HepG2 (cell line): Measurements from ENCODE around the gene MFSD11. TPM values are rescaled to one million over a fixed set of nuclear protein-coding genes. Genes with fewer than 3 reads are reported as not detected.

Source experiments
- BRF2 ChIP-seq: sonication (generic); formaldehyde crosslinking; IDR thresholded peaks from 2 replicates; pipeline ENCODE4 v1.8.1; 2022; ENCODE audit warnings: mild to moderate bottlenecking, missing genetic modification reagents
- ELF4 ChIP-seq: sonication (generic); formaldehyde crosslinking; IDR thresholded peaks from 2 replicates; pipeline ENCODE4 v1.5.0; 2020; ENCODE audit warnings: missing genetic modification reagents, mild to moderate bottlenecking, moderate library complexity, borderline replicate concordance
- MAFG ChIP-seq: sonication (generic); formaldehyde crosslinking; IDR thresholded peaks from 2 replicates; pipeline ENCODE4 v1.5.1; 2020; ENCODE audit warnings: mild to moderate bottlenecking, missing genetic modification reagents
- NCOA1 ChIP-seq: sonication (generic); formaldehyde crosslinking; IDR thresholded peaks from 2 replicates; pipeline ENCODE4 v1.9.0; 2021; ENCODE audit warnings: missing genetic modification reagents
- NFIB ChIP-seq: sonication (generic); formaldehyde crosslinking; IDR thresholded peaks from 2 replicates; pipeline ENCODE4 v1.9.0; 2021; ENCODE audit warnings: missing genetic modification reagents, mild to moderate bottlenecking, borderline replicate concordance
- PBX2 ChIP-seq: IDR thresholded peaks from 2 replicates; pipeline ENCODE4 v1.6.1; 2016; ENCODE audit warnings: control low read depth
- SMARCC2 ChIP-seq: fragments of 450-650 bp; IDR thresholded peaks from 2 replicates; pipeline ENCODE4 v1.6.1; 2017; ENCODE audit warnings: antibody characterized with exemption, mild to moderate bottlenecking
- YY1 ChIP-seq: IDR thresholded peaks from 2 replicates; pipeline ENCODE4 v1.6.1; 2011; ENCODE audit warnings: low read length, low read depth, moderate library complexity, mild to moderate bottlenecking; ENCODE audit not compliant: insufficient read depth, insufficient replicate concordance
- ZBTB44 ChIP-seq: sonication (generic); formaldehyde crosslinking; IDR thresholded peaks from 2 replicates; pipeline ENCODE4 v1.4.0; 2020; ENCODE audit warnings: missing genetic modification reagents
- ZNF484 ChIP-seq: sonication (generic); formaldehyde crosslinking; IDR thresholded peaks from 2 replicates; pipeline ENCODE4 v1.5.1; 2020; ENCODE audit warnings: mild to moderate bottlenecking, low read depth, missing genetic modification reagents, borderline replicate concordance
- ZNF800 ChIP-seq: sonication (generic); formaldehyde crosslinking; IDR thresholded peaks from 2 replicates; pipeline ENCODE4 v1.4.0; 2020; ENCODE audit warnings: missing genetic modification reagents
- ZSCAN5A ChIP-seq: sonication (generic); formaldehyde crosslinking; IDR thresholded peaks from 2 replicates; pipeline ENCODE4 v1.8.0; 2022; ENCODE audit warnings: mild to moderate bottlenecking, missing genetic modification reagents, borderline replicate concordance
- polyA plus RNA-seq, 8 experiments: library from polyadenylated mRNA; depleted of rRNA in 3 of 8; stranded (reverse) in 7 of 8; unstranded in 1 of 8; fragments of >200 nt; fragmentation: Illumina TruSeq in 4 of 8; extraction: Trizol in 4 of 8; gene quantifications; 2 replicates each; pipeline versions ENCODE4 v1.2.1 to v1.2.3, GENCODE V29; 2011 to 2016; ENCODE audit warnings: low read depth in 4 of 8, missing spikeins in 1 of 8, mixed read lengths in 1 of 8; ENCODE audit not compliant: insufficient read depth in 1 of 8
- total RNA-seq, 5 experiments: library from RNA; depleted of rRNA; stranded (reverse); fragments of >200 nt; fragmentation: Illumina TruSeq; extraction: Trizol; gene quantifications; 2 replicates each; pipeline ENCODE4 v1.2.3, GENCODE V29; 2016; ENCODE audit warnings: low read depth in 1 of 5
- TF ChIP-seq, protein P1 (sequence below): IDR thresholded peaks from 2 replicates; pipeline ENCODE4 v1.6.1; 2016; ENCODE audit warnings: mild to moderate bottlenecking, missing biosample characterization, missing genetic modification reagents
- TF ChIP-seq, protein P2 (sequence below): IDR thresholded peaks from 2 replicates; pipeline ENCODE4 v1.6.1; 2016; ENCODE audit warnings: missing compliant biosample characterization, missing genetic modification reagents, borderline replicate concordance
- TF ChIP-seq, protein P3 (sequence below): sonication (generic); formaldehyde crosslinking; IDR thresholded peaks from 2 replicates; pipeline ENCODE4 v1.4.0; 2020; ENCODE audit warnings: missing genetic modification reagents

The MFSD11 gene
- total and polyA plus RNA-seq, 2 of the 13 experiments (the other 11 are each of a cell fraction or from before 2014, with no cell fraction given): 26.1 to 36.3 TPM

- TF ChIP-seq ZSCAN5A: no peak
- TF ChIP-seq, protein P1, sequence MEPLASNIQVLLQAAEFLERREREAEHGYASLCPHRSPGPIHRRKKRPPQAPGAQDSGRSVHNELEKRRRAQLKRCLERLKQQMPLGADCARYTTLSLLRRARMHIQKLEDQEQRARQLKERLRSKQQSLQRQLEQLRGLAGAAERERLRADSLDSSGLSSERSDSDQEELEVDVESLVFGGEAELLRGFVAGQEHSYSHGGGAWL (CRISPR knock-in tag): 0 out of 2 replicates have a peak, but pooled peaks have one; percentile 16
- TF ChIP-seq, protein P2, sequence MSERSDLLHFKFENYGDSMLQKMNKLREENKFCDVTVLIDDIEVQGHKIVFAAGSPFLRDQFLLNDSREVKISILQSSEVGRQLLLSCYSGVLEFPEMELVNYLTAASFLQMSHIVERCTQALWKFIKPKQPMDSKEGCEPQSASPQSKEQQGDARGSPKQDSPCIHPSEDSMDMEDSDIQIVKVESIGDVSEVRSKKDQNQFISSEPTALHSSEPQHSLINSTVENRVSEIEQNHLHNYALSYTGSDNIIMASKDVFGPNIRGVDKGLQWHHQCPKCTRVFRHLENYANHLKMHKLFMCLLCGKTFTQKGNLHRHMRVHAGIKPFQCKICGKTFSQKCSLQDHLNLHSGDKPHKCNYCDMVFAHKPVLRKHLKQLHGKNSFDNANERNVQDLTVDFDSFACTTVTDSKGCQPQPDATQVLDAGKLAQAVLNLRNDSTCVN (CRISPR knock-in tag): no peak; the same call in 1 of the 2 replicates
- TF ChIP-seq PBX2 (CRISPR knock-in tag): no peak
- no peak for TF ChIP-seq ZBTB44 (CRISPR knock-in tag)
- TF ChIP-seq NCOA1: no peak
- no peak for TF ChIP-seq ZNF484 (CRISPR knock-in tag)
- TF ChIP-seq ELF4: no peak
- no peak for TF ChIP-seq YY1
- TF ChIP-seq NFIB (CRISPR knock-in tag): no peak
- no peak for TF ChIP-seq ZNF800
- no peak for TF ChIP-seq SMARCC2
- no peak for TF ChIP-seq BRF2 (CRISPR knock-in tag)
- TF ChIP-seq MAFG (CRISPR knock-in tag): no peak
- TF ChIP-seq, protein P3, sequence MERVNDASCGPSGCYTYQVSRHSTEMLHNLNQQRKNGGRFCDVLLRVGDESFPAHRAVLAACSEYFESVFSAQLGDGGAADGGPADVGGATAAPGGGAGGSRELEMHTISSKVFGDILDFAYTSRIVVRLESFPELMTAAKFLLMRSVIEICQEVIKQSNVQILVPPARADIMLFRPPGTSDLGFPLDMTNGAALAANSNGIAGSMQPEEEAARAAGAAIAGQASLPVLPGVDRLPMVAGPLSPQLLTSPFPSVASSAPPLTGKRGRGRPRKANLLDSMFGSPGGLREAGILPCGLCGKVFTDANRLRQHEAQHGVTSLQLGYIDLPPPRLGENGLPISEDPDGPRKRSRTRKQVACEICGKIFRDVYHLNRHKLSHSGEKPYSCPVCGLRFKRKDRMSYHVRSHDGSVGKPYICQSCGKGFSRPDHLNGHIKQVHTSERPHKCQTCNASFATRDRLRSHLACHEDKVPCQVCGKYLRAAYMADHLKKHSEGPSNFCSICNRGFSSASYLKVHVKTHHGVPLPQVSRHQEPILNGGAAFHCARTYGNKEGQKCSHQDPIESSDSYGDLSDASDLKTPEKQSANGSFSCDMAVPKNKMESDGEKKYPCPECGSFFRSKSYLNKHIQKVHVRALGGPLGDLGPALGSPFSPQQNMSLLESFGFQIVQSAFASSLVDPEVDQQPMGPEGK (CRISPR knock-in tag): peak; percentile 93
Measured at GRCh38 chr17:76710863-76711611, 26.9 kb upstream of the MFSD11 start, which contains the start of gene MXRA7 (continued).
